ENCODE measurements around the gene WNT8A.

Gene WNT8A

DNA sequence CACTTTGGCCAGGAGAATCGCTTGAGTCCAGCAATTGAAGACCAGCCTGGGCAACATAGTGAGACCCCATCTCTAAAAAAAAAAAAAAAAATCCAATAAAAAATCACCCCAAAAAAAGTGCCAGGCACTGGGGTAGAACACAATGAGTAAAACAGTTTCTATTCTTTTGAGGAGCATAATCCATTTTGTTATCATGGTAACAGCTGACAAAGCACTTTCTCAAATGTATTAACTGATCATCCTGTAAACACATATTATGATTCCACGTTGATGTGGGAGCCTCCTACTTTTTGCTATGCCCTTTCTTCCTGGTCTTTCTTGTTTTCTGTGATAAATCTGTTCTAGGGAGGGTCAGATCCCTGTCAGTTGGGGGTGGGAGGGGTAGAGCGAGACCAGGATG is 30.3 kb upstream of the WNT8A start:
- Histone ChIP-seq H2AFZ (ENCODE audit: low read depth, low read length) (no peak overlapping the region), H3K9ac (ENCODE audit: low read length) (no peak overlapping the region), H3K36me3 (ENCODE audit: control insufficient read depth in 1 of 2, insufficient read depth in 2 of 2, low read depth in 1 of 2, low read length in 2 of 2) (no peaks in the 10 kb centered on the region), H2BK5ac (ENCODE audit: low read depth, low read length, poor library complexity, severe bottlenecking) (no peak overlapping the region), H3K4me3 (ENCODE audit: insufficient read depth in 1 of 2, low read depth in 1 of 2, low read length in 2 of 2) (no peak overlapping the region), H3K27ac (ENCODE audit: low read length, poor library complexity, severe bottlenecking) (no peak overlapping the region), H3K4me1 (ENCODE audit: control insufficient read depth, insufficient read depth, low read depth, low read length) (no peaks in the 10 kb centered on the region), H3K14ac (ENCODE audit: low read length in 2 of 2) (no peak overlapping the region), H3K18ac (ENCODE audit: low read depth in 1 of 2, low read length in 2 of 2) (no peak overlapping the region), H4K91ac (ENCODE audit: low read length) (no peak overlapping the region), H2BK120ac (ENCODE audit: low read depth, low read length) (no peak overlapping the region), H3K4me2 (ENCODE audit: low read length, poor library complexity, severe bottlenecking) (no peak overlapping the region), H2AK5ac (ENCODE audit: low read length, severe bottlenecking) (no peak overlapping the region), H3K9me3 (ENCODE audit: control insufficient read depth, low read length) (no peaks in the 10 kb centered on the region), H2BK12ac (ENCODE audit: low read length in 2 of 2) (no peak overlapping the region), H3K27me3 (ENCODE audit: control insufficient read depth in 1 of 2, insufficient read depth in 1 of 2, low read length in 2 of 2) (peaks cover 15 to 22% of the 10 kb centered on the region in 2 experiments), H4K8ac (ENCODE audit: low read length) (no peak overlapping the region), H2BK15ac (ENCODE audit: low read depth, poor library complexity, severe bottlenecking) (no peak overlapping the region), H3K23ac (ENCODE audit: low read length in 2 of 2) (no peak overlapping the region), H3K4ac (ENCODE audit: low read depth in 1 of 2, low read length in 2 of 2) (no peak overlapping the region), H3K79me1 (replicated peaks; ENCODE audit: low read length, poor library complexity, severe bottlenecking) (no peaks in the 10 kb centered on the region)
- DNase-seq = no peak
- WGBS = 93% methylated on average over 2 of the region's 3 CpGs

DNA sequence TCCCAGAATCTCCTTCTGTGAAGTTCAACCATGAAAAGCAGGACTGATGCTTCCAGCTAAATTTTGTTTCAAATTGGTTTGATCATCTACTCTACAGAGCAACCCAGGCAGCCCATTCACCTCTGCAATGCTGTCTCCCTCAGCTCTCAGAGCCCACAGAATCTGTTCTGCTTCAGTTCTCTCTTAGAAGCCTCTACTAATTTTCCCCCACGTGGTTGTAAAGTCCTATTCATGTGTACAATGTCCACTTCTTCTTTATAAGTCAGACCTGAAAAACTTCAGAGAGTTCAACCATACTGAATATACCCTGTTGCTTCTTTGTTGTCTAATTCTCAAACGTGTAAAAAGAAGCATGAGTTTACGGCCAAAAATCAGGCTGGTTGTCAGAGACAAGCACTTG is 29.6 kb upstream of the WNT8A start:
- Histone ChIP-seq H3K4me1 (ENCODE audit: control insufficient read depth, insufficient read depth, low read depth, low read length) (no peaks in the 10 kb centered on the region), H3K4me2 (ENCODE audit: low read length, poor library complexity, severe bottlenecking) (no peak overlapping the region), H3K4ac (ENCODE audit: low read depth in 1 of 2, low read length in 2 of 2) (no peak overlapping the region), H3K18ac (ENCODE audit: low read depth in 1 of 2, low read length in 2 of 2) (no peak overlapping the region), H3K27me3 (ENCODE audit: control insufficient read depth in 1 of 2, insufficient read depth in 1 of 2, low read length in 2 of 2) (peaks cover 15 to 22% of the 10 kb centered on the region in 2 experiments), H3K9ac (ENCODE audit: low read length) (no peak overlapping the region), H2AFZ (ENCODE audit: low read depth, low read length) (no peak overlapping the region), H3K9me3 (ENCODE audit: control insufficient read depth, low read length) (no peaks in the 10 kb centered on the region), H3K27ac (ENCODE audit: low read length, poor library complexity, severe bottlenecking) (no peak overlapping the region), H2BK120ac (ENCODE audit: low read depth, low read length) (no peak overlapping the region), H3K36me3 (ENCODE audit: control insufficient read depth in 1 of 2, insufficient read depth in 2 of 2, low read depth in 1 of 2, low read length in 2 of 2) (no peaks in the 10 kb centered on the region), H2BK12ac (ENCODE audit: low read length in 2 of 2) (no peak overlapping the region), H2BK5ac (ENCODE audit: low read depth, low read length, poor library complexity, severe bottlenecking) (no peak overlapping the region), H2BK15ac (ENCODE audit: low read depth, poor library complexity, severe bottlenecking) (no peak overlapping the region), H3K23ac (ENCODE audit: low read length in 2 of 2) (no peak overlapping the region), H3K4me3 (ENCODE audit: insufficient read depth in 1 of 2, low read depth in 1 of 2, low read length in 2 of 2) (no peak overlapping the region), H2AK5ac (ENCODE audit: low read length, severe bottlenecking) (no peak overlapping the region), H3K79me1 (replicated peaks; ENCODE audit: low read length, poor library complexity, severe bottlenecking) (no peaks in the 10 kb centered on the region), H4K91ac (ENCODE audit: low read length) (no peak overlapping the region), H4K8ac (ENCODE audit: low read length) (no peak overlapping the region), H3K14ac (ENCODE audit: low read length in 2 of 2) (no peak overlapping the region)
- no peak for DNase-seq
- 31% methylated on average over 3 of the region's 3 CpGs for WGBS

DNA sequence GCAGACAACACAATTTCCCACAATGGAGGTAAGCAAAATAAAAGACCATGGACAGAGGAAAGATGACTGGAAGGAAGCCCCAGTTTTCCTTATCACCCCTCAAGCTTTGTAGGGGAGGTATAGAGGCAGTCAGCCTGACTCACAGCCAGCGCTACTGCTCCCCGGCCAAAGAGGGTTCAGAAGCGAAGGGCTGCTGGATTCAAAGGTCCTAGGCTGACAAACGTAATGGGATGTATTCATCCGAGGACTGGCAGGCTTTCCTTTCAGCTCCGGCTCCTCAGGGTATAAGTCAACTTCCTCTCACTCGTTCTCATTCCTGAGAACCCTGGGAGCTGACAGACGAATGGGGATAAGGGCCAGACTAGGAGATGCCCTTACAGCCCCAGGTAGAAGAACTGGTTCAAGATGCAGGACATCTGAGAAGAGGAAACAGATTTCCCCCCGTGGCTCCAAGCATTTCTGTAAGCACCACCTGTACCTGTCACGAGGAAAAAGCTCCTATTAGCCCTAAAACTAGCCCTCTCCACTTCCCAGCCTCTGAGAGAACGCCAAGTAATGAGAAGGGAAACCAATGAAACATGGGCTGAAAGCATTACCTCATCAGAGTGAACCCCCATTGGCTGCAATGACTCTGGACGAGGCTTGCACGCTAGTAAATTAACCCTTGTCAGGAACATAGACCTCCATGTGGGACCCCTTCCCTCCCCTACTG is 28.8 kb upstream of the WNT8A start:
- Histone ChIP-seq H3K23ac (ENCODE audit: low read length in 2 of 2) (no peak overlapping the region), H2AK5ac (ENCODE audit: low read length, severe bottlenecking) (no peak overlapping the region), H3K9ac (ENCODE audit: low read length) (no peak overlapping the region), H4K91ac (ENCODE audit: low read length) (no peak overlapping the region), H3K27ac (ENCODE audit: low read length, poor library complexity, severe bottlenecking) (no peak overlapping the region), H2BK12ac (ENCODE audit: low read length in 2 of 2) (no peak overlapping the region), H2BK5ac (ENCODE audit: low read depth, low read length, poor library complexity, severe bottlenecking) (no peak overlapping the region), H3K4me1 (ENCODE audit: control insufficient read depth, insufficient read depth, low read depth, low read length) (no peaks in the 10 kb centered on the region), H3K18ac (ENCODE audit: low read depth in 1 of 2, low read length in 2 of 2) (no peak overlapping the region), H4K8ac (ENCODE audit: low read length) (no peak overlapping the region), H3K36me3 (ENCODE audit: control insufficient read depth in 1 of 2, insufficient read depth in 2 of 2, low read depth in 1 of 2, low read length in 2 of 2) (no peaks in the 10 kb centered on the region), H2BK15ac (ENCODE audit: low read depth, poor library complexity, severe bottlenecking) (no peak overlapping the region), H3K79me1 (replicated peaks; ENCODE audit: low read length, poor library complexity, severe bottlenecking) (no peaks in the 10 kb centered on the region), H3K4me3 (ENCODE audit: insufficient read depth in 1 of 2, low read depth in 1 of 2, low read length in 2 of 2) (peak overlapping the region in 1 of 2 experiments; percentile 70), H3K4ac (ENCODE audit: low read depth in 1 of 2, low read length in 2 of 2) (no peak overlapping the region), H3K4me2 (ENCODE audit: low read length, poor library complexity, severe bottlenecking) (no peak overlapping the region), H3K27me3 (ENCODE audit: control insufficient read depth in 1 of 2, insufficient read depth in 1 of 2, low read length in 2 of 2) (peaks cover 15 to 22% of the 10 kb centered on the region in 2 experiments), H2BK120ac (ENCODE audit: low read depth, low read length) (no peak overlapping the region), H2AFZ (ENCODE audit: low read depth, low read length) (no peak overlapping the region), H3K14ac (ENCODE audit: low read length in 2 of 2) (no peak overlapping the region), H3K9me3 (ENCODE audit: control insufficient read depth, low read length) (no peaks in the 10 kb centered on the region)
- DNase-seq = no peak
- 45% methylated on average over 12 of the region's 13 CpGs for WGBS

DNA sequence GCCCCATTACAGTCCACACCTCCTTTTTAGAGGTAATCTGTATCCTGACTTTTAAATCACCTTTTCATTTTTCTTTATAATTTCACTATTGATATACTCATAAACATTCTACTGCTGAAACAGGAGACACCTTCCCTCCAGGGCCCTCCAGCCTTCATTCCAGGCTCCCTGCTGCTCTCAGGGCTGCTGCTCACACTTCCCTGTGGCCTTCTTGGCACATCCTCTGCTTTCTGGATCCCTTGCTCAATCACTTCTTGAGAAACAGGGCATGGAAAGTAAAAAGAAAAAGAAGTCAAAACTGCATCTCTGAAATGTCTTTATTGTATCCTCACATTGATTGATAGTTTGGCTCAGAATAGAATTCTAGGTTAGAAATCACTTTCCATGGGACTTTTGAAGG is 19.3 kb upstream of the WNT8A start:
- no peaks in the 10 kb centered on the region for H3K9me3 ChIP-seq (ENCODE audit: control insufficient read depth, low read length)

More for the DNA sequence above, 19.3 kb upstream of the WNT8A start:
- Histone ChIP-seq H2BK5ac (ENCODE audit: low read depth, low read length, poor library complexity, severe bottlenecking) (no peak overlapping the region), H3K4me3 (ENCODE audit: insufficient read depth in 1 of 2, low read depth in 1 of 2, low read length in 2 of 2) (no peak overlapping the region), H3K27ac (ENCODE audit: low read length, poor library complexity, severe bottlenecking) (no peak overlapping the region), H3K14ac (ENCODE audit: low read length in 2 of 2) (no peak overlapping the region), H3K18ac (ENCODE audit: low read depth in 1 of 2, low read length in 2 of 2) (no peak overlapping the region), H4K8ac (ENCODE audit: low read length) (no peak overlapping the region), H2BK12ac (ENCODE audit: low read length in 2 of 2) (no peak overlapping the region), H2BK120ac (ENCODE audit: low read depth, low read length) (no peak overlapping the region), H3K4me2 (ENCODE audit: low read length, poor library complexity, severe bottlenecking) (no peak overlapping the region), H3K4me1 (ENCODE audit: control insufficient read depth, insufficient read depth, low read depth, low read length) (peaks cover 2% of the 10 kb centered on the region), H2AK5ac (ENCODE audit: low read length, severe bottlenecking) (no peak overlapping the region), H3K9ac (ENCODE audit: low read length) (no peak overlapping the region), H2BK15ac (ENCODE audit: low read depth, poor library complexity, severe bottlenecking) (no peak overlapping the region), H3K4ac (ENCODE audit: low read depth in 1 of 2, low read length in 2 of 2) (no peak overlapping the region), H3K23ac (ENCODE audit: low read length in 2 of 2) (no peak overlapping the region), H4K91ac (ENCODE audit: low read length) (no peak overlapping the region), H3K27me3 (ENCODE audit: control insufficient read depth in 1 of 2, insufficient read depth in 1 of 2, low read length in 2 of 2) (no peaks in the 10 kb centered on the region), H3K36me3 (ENCODE audit: control insufficient read depth in 1 of 2, insufficient read depth in 2 of 2, low read depth in 1 of 2, low read length in 2 of 2) (no peaks in the 10 kb centered on the region), H2AFZ (ENCODE audit: low read depth, low read length) (no peak overlapping the region), H3K79me1 (replicated peaks; ENCODE audit: low read length, poor library complexity, severe bottlenecking) (no peaks in the 10 kb centered on the region)
- DNase-seq = no peak

Measured in mesenchymal stem cell (in vitro differentiated cells and primary cell).